ENCODE measurements around the gene GRM1.

Gene GRM1

DNA sequence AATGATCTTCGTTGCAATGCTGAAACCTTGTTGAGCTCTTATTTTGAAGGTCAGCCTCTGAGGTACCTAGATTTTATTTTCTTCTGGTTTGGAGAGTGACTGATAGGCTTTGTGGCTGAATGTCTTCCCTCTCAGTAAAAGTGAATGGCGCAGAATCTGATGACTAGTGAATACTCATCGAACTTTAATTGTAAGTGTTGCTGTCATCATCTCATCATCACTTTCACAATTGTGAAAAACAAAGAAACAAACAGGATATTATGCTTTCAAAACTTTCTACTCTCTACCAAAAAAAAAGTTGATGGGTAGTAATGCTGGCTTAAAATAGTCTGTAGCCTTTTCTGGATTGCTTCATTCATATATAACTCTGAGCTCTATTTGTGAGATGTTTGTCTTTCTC, 275.3 kb downstream of the GRM1 start:
- ChIA-PET CTCF (no interaction called here), POLR2A (no interaction called here)
- DNase-seq (ENCODE audit: extremely low spot score): no peak
- TF ChIP-seq SUZ12 (IDR thresholded peaks at IDR 0.05) (no peak), LEF1 (IDR thresholded peaks at IDR 0.05; ENCODE audit: borderline replicate concordance) (no peak), BHLHE40 (IDR thresholded peaks at IDR 0.05; ENCODE audit: borderline replicate concordance) (no peak), FOXA1 (IDR thresholded peaks at IDR 0.05) (no peak), SP1 (IDR thresholded peaks at IDR 0.05) (no peak), TARDBP (IDR thresholded peaks at IDR 0.05) (no peak), L3MBTL2 (conservative IDR thresholded peaks at IDR 0.05) (no peak), FOXK2 (IDR thresholded peaks at IDR 0.05) (no peak), CTBP1 (IDR thresholded peaks at IDR 0.05; ENCODE audit: borderline replicate concordance) (no peak), ELF4 (IDR thresholded peaks at IDR 0.05) (no peak), ARNT (IDR thresholded peaks at IDR 0.05) (no peak), NFRKB (IDR thresholded peaks at IDR 0.05) (no peak), PKNOX1 (IDR thresholded peaks at IDR 0.05) (no peak), FOXM1 (IDR thresholded peaks at IDR 0.05; ENCODE audit: borderline replicate concordance) (no peak), HDGF (IDR thresholded peaks at IDR 0.05; ENCODE audit: borderline replicate concordance) (no peak), ZNF384 (IDR thresholded peaks at IDR 0.05) (no peak)

DNA sequence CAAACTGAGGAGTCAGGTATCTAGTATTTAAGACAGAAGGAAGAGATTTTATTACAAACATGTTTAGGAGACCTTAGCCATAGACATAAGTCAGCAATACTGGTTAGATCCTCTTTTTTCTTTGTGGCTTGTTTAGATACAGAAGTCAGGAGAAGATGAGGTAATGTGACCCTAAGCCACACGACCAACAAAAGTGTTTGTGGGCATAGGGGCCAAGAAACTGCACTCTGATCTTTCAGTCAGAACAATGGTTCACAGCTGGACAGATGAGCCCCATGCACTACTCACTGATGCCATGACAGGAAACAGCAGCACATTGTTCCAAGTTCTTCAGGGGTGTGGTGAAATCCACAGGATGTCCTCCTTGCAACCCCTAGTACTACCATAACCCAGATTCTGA, 276.2 kb downstream of the GRM1 start:
- ChIA-PET CTCF (no interaction called here), POLR2A (no interaction called here)
- DNase-seq (ENCODE audit: extremely low spot score): no peak
- TF ChIP-seq FOXK2 (IDR thresholded peaks at IDR 0.05) (no peak), PKNOX1 (IDR thresholded peaks at IDR 0.05) (no peak), TARDBP (IDR thresholded peaks at IDR 0.05) (no peak), FOXM1 (IDR thresholded peaks at IDR 0.05; ENCODE audit: borderline replicate concordance) (no peak), SUZ12 (IDR thresholded peaks at IDR 0.05) (no peak), FOXA1 (IDR thresholded peaks at IDR 0.05) (no peak), BHLHE40 (IDR thresholded peaks at IDR 0.05; ENCODE audit: borderline replicate concordance) (no peak), LEF1 (IDR thresholded peaks at IDR 0.05; ENCODE audit: borderline replicate concordance) (no peak), ARNT (IDR thresholded peaks at IDR 0.05) (no peak), NFRKB (IDR thresholded peaks at IDR 0.05) (no peak), ZNF384 (IDR thresholded peaks at IDR 0.05) (no peak), HDGF (IDR thresholded peaks at IDR 0.05; ENCODE audit: borderline replicate concordance) (no peak), L3MBTL2 (conservative IDR thresholded peaks at IDR 0.05) (no peak), SP1 (IDR thresholded peaks at IDR 0.05) (no peak), ELF4 (IDR thresholded peaks at IDR 0.05) (no peak), CTBP1 (IDR thresholded peaks at IDR 0.05; ENCODE audit: borderline replicate concordance) (no peak)

DNA sequence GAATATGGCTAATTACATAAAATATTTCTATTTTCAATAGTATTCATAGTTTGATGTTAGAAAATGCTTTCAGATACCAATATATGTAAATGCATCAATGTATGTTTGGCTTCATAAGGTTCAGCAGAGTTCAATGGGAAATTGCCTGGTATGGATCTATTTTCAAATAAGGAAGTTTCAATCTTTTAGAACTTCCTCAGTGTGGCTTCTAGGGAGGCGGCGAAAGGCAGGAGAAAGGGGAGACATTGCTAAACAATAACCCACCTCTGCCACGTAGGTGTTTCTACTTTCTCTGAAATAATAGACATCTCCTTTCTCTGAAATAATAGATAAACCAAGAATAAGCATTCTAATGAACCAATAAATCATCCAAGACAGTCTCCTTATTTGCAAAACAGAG, 277.1 kb downstream of the GRM1 start:
- no peak for TF ChIP-seq SUZ12 (IDR thresholded peaks at IDR 0.05)
- TF ChIP-seq CTBP1 (IDR thresholded peaks at IDR 0.05; ENCODE audit: borderline replicate concordance): no peak
- TF ChIP-seq BHLHE40 (IDR thresholded peaks at IDR 0.05; ENCODE audit: borderline replicate concordance): no peak
- TF ChIP-seq FOXM1 (IDR thresholded peaks at IDR 0.05; ENCODE audit: borderline replicate concordance): no peak
- POLR2A ChIA-PET: no interaction called here
- CTCF ChIA-PET: no interaction called here
- DNase-seq (ENCODE audit: extremely low spot score): no peak

DNA sequence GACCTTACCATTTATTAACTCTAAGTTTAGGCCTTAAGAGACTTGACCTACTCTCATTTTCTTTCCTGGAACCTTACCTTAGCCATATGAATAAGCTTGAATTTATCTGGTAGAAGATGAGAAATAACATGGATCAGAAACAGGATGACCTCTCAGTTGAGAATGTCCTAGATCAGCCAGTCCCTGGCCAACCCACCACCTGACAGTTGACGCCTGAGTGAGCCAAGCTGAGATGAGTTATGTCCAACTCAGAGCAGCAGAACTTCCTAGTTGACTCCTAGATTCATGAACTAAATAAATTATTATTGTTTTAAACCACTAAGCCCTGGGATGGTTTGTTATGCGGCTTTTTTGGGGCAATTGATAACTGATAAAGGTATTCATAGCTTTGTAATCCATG, 281.8 kb downstream of the GRM1 start:
- CTCF ChIA-PET: no interaction called here
- no peak for DNase-seq (ENCODE audit: extremely low spot score)
- POLR2A ChIA-PET: no interaction called here
- no peak for TF ChIP-seq L3MBTL2 (conservative IDR thresholded peaks at IDR 0.05)

GRCh38 chr6:146311079-146311478, 282.2 kb downstream of the GRM1 start:
- TF ChIP-seq SP1 (IDR thresholded peaks at IDR 0.05): no peak
- no peak for TF ChIP-seq NFRKB (IDR thresholded peaks at IDR 0.05)
- no peak for TF ChIP-seq HDGF (IDR thresholded peaks at IDR 0.05; ENCODE audit: borderline replicate concordance)
- TF ChIP-seq FOXK2 (IDR thresholded peaks at IDR 0.05): no peak
- TF ChIP-seq ARNT (IDR thresholded peaks at IDR 0.05): no peak
- TF ChIP-seq FOXM1 (IDR thresholded peaks at IDR 0.05; ENCODE audit: borderline replicate concordance): no peak
- TF ChIP-seq FOXA1 (IDR thresholded peaks at IDR 0.05): no peak
- DNase-seq (ENCODE audit: extremely low spot score): no peak
- ChIA-PET CTCF (no interaction called here), POLR2A (no interaction called here)

DNA sequence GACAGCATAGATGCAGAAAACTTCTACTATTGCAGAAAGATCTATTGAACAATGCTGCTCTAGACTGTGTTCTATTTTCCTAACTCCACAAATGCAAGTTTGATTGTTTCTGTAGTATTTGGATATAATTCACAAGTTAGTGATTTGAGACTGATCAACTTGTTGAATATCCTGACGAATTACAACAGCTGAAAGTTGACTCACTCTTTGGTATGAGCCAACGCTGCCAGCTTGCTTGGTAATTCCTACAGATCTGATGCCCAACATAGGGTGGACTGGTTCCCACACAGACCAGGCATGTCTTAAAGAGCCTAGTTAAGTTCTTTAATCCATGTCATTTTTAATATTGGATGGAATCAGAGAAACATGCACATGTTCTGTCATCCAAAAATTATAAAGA, 283.7 kb downstream of the GRM1 start:
- DNase-seq (ENCODE audit: extremely low spot score): no peak
- POLR2A ChIA-PET: no interaction called here
- no peak for TF ChIP-seq PKNOX1 (IDR thresholded peaks at IDR 0.05)
- TF ChIP-seq TARDBP (IDR thresholded peaks at IDR 0.05): no peak
- CTCF ChIA-PET: no interaction called here

GRCh38 chr6:146315381-146316174, 286.7 kb downstream of the GRM1 start:
- ChIA-PET POLR2A (no interaction called here), CTCF (no interaction called here)
- TF ChIP-seq FOXA1 (IDR thresholded peaks at IDR 0.05) (no peak), NFRKB (IDR thresholded peaks at IDR 0.05) (no peak), HDGF (IDR thresholded peaks at IDR 0.05; ENCODE audit: borderline replicate concordance) (no peak), ZNF384 (IDR thresholded peaks at IDR 0.05) (no peak), SUZ12 (IDR thresholded peaks at IDR 0.05) (no peak), ARNT (IDR thresholded peaks at IDR 0.05) (no peak), ELF4 (IDR thresholded peaks at IDR 0.05) (no peak), CTBP1 (IDR thresholded peaks at IDR 0.05; ENCODE audit: borderline replicate concordance) (no peak)
- no peak for DNase-seq (ENCODE audit: extremely low spot score)
